AG08395 (cell line): Measurements from ENCODE around the gene ADCY5.

Experiments
- DNase-seq: peaks from one replicate; pipeline ENCODE4 v3.0.0; 2012; ENCODE audit warnings: mixed read lengths, low spot score

Gene ADCY5

GRCh38 chr3:123341871-123342630 is 106.8 kb downstream of the ADCY5 start:
- no peak for DNase-seq

GRCh38 chr3:123340336-123340735 is 108.6 kb downstream of the ADCY5 start:
- no peak for DNase-seq

DNA sequence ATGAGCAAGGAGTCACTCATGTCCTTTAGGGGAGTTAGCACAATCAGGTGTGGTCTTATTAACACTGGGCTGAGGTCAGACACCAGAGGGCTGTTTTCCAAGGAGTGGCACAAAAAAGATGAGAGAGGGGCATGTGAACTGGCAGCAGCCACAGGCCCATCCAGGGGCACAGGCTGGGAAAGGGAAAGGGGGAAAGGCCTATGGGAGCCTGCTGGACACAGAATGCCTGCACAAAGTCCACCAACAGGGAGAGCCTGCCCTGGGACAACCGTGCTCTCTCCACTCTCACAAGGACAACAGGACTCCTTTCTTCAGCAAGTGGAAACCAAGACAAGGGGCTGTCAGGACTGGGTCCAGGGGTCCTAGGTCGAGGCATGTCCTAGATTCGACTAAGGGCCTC is 109.6 kb downstream of the ADCY5 start:
- no peak for DNase-seq

- no peak for DNase-seq
These were observed 110.2 kb downstream of the ADCY5 start for GRCh38 chr3:123338620-123339061.

- DNase-seq: no peak
These were observed 110.8 kb downstream of the ADCY5 start for GRCh38 chr3:123337948-123338619.

DNA sequence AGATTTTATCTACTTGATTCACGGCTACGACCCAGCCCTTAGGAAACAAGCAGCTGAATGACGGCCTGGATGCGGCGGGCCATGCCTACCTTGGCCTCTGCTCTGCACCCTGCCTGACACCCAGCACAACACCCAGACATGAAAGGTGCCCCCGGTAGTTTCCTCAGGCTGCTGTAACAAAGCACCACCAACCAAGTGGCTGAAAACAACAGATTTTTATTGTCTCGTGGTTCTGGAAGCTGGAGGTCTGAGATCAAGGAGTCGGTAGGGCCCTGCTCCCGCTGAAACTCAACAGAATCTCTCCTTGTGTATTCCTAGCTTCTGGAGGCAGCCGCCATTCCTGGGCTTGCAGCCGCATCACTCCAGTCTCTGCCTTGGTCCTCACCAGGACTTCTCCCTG is 111.7 kb downstream of the ADCY5 start:
- no peak for DNase-seq

GRCh38 chr3:123336441-123336851 is 112.4 kb downstream of the ADCY5 start:
- DNase-seq: no peak

- no peak for DNase-seq
These were observed 112.9 kb downstream of the ADCY5 start for GRCh38 chr3:123336001-123336400.

DNA sequence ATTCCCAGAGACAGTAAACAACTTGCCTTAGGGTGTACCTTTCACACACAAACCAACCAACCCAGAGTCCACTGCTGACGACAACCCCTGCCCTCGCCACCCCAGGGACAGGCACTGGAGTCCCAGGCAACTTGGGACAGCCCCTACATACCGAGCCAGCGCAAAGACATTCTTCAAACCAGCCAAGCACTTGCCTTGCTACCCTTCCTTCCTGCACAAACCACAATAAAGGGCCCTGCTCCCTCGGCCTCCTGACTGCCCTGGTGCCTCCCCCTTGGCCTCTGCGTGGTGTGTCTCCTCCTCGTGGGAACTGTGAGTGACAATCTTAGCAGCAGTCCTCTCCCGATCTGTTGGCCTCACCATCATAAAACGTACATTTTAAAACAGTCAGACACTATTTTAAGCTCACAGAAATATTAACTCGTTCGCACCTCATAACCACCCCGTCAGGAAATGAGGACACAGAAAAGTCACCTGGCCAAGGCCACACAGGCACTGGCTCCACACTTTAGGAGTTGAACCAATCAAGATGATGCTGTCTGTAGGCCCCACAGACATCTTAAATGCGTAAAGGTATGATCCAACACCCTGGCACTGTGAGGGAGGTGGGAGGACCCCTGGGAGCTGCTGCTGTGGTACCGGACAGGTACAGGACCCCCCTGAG is 113.8 kb downstream of the ADCY5 start:
- no peak for DNase-seq

GRCh38 chr3:123334056-123334455 is 114.8 kb downstream of the ADCY5 start:
- no peak for DNase-seq

DNA sequence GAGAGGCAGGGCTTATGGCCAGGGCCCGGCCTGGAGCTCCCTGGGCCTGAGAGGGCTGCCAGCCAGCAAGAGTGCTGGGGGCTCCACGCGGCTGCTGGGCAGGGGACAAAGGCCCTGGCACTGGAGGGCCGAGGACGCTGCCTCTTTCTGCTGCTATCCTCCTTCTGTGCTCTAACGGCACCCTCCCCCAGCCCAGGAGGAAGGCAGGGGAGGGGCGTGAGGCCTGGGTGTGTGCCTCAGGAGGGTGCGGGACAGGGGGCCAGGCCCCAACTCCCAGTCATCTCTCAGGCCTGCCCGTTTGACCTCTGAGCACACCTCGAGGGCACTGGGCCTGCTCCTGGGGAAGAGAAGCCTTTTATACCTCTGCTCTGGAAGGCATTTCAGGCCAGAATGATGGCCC is 115.5 kb downstream of the ADCY5 start:
- DNase-seq: no peak

DNA sequence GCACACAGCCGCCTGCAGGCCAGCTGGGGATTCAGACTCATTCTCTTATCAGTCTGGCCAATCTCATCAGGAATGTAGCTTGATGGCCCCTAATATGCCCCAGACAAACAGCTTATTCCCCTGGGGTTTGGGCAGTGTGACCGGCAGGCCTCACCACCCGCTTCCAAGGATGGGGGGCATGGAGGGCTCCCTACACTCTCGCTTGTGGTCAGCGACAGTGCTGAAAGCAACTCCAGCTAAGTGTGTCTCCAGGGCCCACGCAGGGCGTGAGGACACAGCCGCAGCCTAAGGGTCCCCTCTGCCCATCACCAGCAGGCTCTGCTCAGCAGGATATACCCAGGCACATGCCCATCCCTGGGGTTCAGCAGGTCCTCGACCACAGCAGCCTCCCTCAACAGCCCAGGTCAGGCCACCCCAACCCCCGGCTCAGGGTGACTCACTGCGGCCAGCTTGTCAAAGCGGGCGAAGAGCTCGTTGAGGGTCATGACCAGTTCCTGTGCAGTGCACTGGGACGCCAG is 116.7 kb downstream of the ADCY5 start:
- DNase-seq: no peak

- DNase-seq: no peak
These were observed 117.2 kb downstream of the ADCY5 start for GRCh38 chr3:123331651-123332050.

DNA sequence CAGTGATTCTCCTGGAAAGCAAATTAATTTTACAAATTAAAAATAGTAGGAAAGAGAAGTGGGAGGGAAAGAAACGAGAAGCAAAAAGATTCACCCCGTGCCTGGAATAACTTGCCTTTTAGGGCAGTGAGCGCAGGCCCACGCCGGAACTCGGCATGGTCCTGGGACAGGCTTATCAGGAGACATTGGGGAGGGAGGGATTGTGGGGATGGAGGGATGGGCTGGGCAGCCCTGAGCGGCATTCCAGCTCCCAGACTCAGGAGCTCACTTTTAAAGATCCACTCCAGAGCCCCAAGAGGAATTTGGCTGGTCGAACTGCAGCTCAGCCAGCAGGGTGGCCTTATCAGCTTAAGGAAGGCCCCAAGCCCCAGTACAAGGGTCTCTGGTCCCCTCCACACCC is 117.9 kb downstream of the ADCY5 start:
- no peak for DNase-seq

DNA sequence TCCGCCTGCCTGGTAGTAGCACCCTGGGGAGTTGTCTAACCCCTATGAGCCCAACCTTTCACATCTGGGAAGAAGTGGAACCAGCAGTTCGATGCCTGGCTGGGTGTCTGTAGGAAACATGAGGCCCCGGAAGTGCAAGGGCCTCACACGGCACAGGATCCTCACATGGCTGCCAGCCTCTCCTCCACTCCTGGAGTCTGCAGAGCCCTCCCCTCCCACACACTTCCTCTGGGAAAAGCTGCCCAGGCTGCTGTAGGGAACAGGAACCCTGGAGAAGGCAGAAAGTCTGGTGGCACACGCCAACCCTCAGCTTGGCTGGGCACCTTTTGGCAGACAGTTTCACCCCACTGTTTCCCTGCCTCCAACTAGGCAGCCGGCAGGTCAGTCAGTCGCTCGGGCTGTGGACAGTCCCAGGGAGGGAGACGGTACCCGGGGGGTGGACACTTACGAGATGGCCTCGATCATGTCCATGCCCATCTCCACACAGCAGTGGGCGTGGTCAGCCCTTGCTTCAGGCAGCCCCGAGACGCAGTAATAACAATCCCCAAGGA is 118.4 kb downstream of the ADCY5 start:
- peak; percentile 25 for DNase-seq

GRCh38 chr3:123329636-123330340 is 119.1 kb downstream of the ADCY5 start:
- no peak for DNase-seq

DNA sequence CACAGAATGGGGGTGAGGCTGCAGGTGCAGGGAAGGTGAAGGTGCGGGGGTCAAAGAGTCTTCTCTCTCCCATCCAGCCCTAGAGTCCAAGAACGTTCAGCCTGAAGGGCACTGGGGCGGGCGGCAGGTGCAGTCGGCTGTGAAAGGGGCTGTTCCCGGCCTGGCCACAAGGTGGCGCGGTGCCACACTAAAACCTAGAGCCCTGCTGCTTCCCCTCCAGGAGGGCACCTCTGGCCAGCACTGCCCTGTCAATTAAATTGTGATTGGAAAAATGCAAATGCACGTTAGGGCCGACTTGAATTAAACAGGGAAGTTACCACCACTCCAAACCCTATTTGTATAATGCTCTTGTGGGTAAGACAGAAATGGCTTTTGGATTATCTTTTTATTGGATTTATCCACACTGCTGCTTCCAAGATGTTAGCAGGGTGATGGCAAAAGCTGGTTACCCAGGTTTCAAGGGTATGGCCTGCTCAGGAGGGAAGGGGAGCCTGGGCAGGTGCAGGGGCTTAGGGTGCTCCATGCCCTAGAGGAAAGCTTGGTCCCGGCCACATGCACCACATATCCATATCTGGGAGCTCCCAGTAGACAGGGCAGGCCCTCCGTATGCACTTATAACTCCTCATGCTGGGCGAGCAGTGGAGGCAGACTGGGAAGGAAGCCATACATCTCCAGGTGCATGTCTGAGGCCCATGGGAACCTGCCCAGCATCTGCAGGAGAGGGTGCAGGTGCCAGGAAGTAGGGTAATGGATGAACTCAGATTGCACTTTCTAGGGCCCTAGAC is 119.8 kb downstream of the ADCY5 start:
- peak; percentile 83 for DNase-seq

- DNase-seq: no peak
These were observed 120.7 kb downstream of the ADCY5 start for GRCh38 chr3:123327956-123328850.

DNA sequence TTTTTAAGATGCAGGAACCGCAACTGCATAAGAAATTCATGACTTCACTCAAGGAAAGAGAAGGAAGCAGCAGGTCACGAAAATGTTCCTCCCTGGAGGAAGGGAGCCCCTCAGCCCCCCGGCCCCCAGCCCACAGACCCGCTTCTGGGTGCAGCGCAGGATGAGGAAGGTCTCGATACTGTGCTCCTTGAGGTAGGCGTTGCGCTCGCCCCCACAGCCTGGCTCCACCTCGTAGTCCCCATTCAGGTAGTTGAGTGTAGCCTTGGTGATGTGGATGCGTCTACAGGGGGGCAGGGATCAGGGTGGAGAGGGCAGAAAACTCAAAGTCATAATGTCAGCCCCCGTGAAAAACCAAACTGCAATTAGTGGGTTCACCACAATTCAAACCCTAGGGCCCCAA is 121.4 kb downstream of the ADCY5 start:
- DNase-seq: no peak

DNA sequence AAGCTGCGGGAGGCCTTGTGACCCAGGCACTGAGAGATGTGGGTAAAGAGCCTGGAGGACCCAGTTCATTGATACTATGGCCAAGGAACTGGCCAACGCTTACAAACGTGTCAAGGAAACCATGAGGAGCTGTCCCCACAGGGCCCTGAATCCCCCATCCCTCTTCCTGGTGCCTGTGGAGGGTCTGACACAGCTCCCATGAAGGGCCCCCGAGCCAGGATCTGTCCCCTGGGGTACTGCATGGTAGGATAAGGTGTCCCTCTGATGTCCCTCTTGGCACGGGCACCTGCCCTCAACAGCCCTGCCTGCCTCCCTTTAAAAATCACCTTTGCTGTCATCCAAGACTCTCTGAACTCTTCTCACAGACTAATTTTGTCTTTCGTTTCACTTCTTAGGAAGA is 122.4 kb downstream of the ADCY5 start:
- DNase-seq: no peak
